ENCODE measurements around the gene KRTAP10-10.

KRTAP10-10 gene

DNA sequence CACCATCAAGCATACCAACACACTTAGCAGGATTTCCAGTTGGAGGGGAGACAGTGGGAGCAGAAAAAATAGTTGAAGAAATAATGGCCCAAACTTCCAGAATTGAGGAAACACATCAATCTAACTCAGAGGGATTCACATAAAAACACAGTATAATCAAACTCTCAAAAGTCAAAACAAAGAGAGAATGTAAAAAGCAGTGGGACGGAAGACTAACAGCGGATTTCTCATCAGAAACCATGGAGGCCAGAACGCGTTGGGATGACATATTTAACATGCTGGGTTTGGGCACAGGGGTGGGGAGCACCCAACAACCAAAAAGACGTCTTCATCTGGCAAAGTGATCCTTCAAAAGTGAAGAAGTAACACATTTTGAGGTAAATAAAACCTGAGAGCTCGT, 17.3 kb upstream of the KRTAP10-10 start:
- H3K9me3 ChIP-seq (ENCODE audit: insufficient read depth, low read length): peaks cover 4% of the 10 kb centered on the region; the same call in 1 of the 2 replicates
- H3K9ac ChIP-seq (ENCODE audit: low read length): no peak overlapping the region
- H4K20me1 ChIP-seq (ENCODE audit: insufficient read depth, low read length): no peaks in the 10 kb centered on the region
- no peaks in the 10 kb centered on the region for H3K4me1 ChIP-seq (ENCODE audit: low read length)
- H3K27me3 ChIP-seq (ENCODE audit: low read depth, low read length): no peaks in the 10 kb centered on the region
- H3K36me3 ChIP-seq (replicated peaks; ENCODE audit: low read depth, low read length): no peaks in the 10 kb centered on the region
- TF ChIP-seq, protein P1, sequence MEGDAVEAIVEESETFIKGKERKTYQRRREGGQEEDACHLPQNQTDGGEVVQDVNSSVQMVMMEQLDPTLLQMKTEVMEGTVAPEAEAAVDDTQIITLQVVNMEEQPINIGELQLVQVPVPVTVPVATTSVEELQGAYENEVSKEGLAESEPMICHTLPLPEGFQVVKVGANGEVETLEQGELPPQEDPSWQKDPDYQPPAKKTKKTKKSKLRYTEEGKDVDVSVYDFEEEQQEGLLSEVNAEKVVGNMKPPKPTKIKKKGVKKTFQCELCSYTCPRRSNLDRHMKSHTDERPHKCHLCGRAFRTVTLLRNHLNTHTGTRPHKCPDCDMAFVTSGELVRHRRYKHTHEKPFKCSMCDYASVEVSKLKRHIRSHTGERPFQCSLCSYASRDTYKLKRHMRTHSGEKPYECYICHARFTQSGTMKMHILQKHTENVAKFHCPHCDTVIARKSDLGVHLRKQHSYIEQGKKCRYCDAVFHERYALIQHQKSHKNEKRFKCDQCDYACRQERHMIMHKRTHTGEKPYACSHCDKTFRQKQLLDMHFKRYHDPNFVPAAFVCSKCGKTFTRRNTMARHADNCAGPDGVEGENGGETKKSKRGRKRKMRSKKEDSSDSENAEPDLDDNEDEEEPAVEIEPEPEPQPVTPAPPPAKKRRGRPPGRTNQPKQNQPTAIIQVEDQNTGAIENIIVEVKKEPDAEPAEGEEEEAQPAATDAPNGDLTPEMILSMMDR (IDR thresholded peaks at IDR 0.05; ENCODE audit: low read depth, low read length): no peak
- TF ChIP-seq EZH2phosphoT487 (IDR thresholded peaks at IDR 0.05; ENCODE audit: low read depth): no peak
- no peak overlapping the region for H3K4me2 ChIP-seq (ENCODE audit: low read length)
- no peak overlapping the region for H3K4me3 ChIP-seq (ENCODE audit: low read length)
- H3K79me2 ChIP-seq (ENCODE audit: low read length): no peaks in the 10 kb centered on the region
- no peak overlapping the region for H3K27ac ChIP-seq (ENCODE audit: low read length)
- no peak overlapping the region for H2AFZ ChIP-seq (ENCODE audit: low read depth, low read length)

DNA sequence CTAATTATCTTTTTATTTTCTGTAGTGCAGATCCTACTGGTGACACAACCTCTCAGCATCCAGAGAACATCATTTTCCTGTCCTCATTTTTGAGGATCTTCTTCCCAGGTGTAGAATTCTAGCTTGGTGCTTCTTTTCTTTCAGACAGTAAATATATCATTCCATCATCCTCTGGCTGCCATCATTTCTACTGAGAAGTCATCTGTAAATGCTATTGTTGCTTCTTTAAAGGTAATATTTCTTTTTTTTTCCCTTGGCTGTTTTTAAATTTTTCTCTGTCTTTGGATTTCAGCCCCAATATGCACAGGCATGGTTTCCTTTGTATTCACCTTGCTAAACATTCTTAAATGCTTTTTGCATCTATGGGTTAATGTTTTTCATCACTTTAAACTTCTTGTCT, 13.6 kb upstream of the KRTAP10-10 start:
- Histone ChIP-seq H3K27ac (ENCODE audit: low read length) (no peak overlapping the region), H4K20me1 (ENCODE audit: insufficient read depth, low read length) (no peaks in the 10 kb centered on the region), H3K4me2 (ENCODE audit: low read length) (no peak overlapping the region), H3K4me1 (ENCODE audit: low read length) (no peaks in the 10 kb centered on the region), H2AFZ (ENCODE audit: low read depth, low read length) (no peak overlapping the region), H3K4me3 (ENCODE audit: low read length) (no peak overlapping the region), H3K79me2 (ENCODE audit: low read length) (no peaks in the 10 kb centered on the region), H3K36me3 (replicated peaks; ENCODE audit: low read depth, low read length) (no peaks in the 10 kb centered on the region), H3K27me3 (ENCODE audit: low read depth, low read length) (no peaks in the 10 kb centered on the region), H3K9me3 (ENCODE audit: insufficient read depth, low read length) (peaks cover 4% of the 10 kb centered on the region; the same call in 1 of the 2 replicates), H3K9ac (ENCODE audit: low read length) (no peak overlapping the region)
- TF ChIP-seq, protein P1 (IDR thresholded peaks at IDR 0.05; ENCODE audit: low read depth, low read length): no peak
- no peak for TF ChIP-seq EZH2phosphoT487 (IDR thresholded peaks at IDR 0.05; ENCODE audit: low read depth)

DNA sequence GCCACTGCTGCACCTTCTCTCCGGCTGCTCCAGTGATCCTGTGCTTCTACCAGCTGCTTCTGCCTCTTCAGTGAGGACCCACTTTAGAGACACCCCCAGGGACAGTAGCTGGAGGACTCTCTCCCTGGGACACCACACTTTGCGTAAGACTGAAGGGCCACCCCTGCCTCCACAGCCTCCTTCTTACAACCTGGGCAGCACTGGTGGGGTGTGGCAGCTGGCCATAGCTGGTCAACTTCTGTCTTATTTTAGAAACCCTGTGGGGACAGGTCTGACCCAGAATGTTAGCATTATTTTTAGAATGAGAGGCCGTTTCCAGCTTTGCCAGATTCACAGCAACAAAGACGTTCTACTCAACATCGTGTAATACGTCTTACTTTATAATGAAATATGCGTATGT, 11.4 kb upstream of the KRTAP10-10 start:
- Histone ChIP-seq H3K79me2 (ENCODE audit: low read length) (no peaks in the 10 kb centered on the region), H3K4me3 (ENCODE audit: low read length) (no peak overlapping the region), H3K9me3 (ENCODE audit: insufficient read depth, low read length) (0 out of 2 replicates have a peak, but pooled peaks cover 1% of the 10 kb centered on the region), H3K9ac (ENCODE audit: low read length) (no peak overlapping the region), H3K27me3 (ENCODE audit: low read depth, low read length) (no peaks in the 10 kb centered on the region), H3K4me2 (ENCODE audit: low read length) (no peak overlapping the region), H3K27ac (ENCODE audit: low read length) (no peak overlapping the region), H3K4me1 (ENCODE audit: low read length) (no peaks in the 10 kb centered on the region), H4K20me1 (ENCODE audit: insufficient read depth, low read length) (no peaks in the 10 kb centered on the region), H3K36me3 (replicated peaks; ENCODE audit: low read depth, low read length) (no peaks in the 10 kb centered on the region), H2AFZ (ENCODE audit: low read depth, low read length) (no peak overlapping the region)
- TF ChIP-seq EZH2phosphoT487 (IDR thresholded peaks at IDR 0.05; ENCODE audit: low read depth): no peak
- TF ChIP-seq, protein P1 (IDR thresholded peaks at IDR 0.05; ENCODE audit: low read depth, low read length): no peak

DNA sequence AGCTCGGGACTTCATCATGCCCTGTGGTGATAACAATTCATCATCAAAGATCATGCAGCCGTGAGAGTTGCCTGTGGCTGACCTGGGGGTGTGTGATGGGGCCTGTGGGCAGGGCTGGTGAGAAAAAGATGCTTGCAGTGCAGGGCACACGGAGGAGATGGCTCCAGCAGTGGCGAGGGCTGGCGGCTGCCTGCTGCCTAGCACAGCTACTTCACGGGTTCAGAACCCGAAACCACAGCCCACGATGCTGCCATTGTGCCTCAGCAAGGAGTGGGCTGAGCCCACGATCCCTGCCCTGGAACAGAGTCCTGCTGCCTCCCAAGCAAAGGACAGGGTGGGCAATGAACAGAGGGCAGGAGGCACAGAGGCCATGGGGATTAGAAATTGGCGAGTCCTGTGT, 10.9 kb upstream of the KRTAP10-10 start:
- Histone ChIP-seq H3K4me2 (ENCODE audit: low read length) (no peak overlapping the region), H3K9ac (ENCODE audit: low read length) (no peak overlapping the region), H3K4me3 (ENCODE audit: low read length) (no peak overlapping the region), H2AFZ (ENCODE audit: low read depth, low read length) (no peak overlapping the region), H4K20me1 (ENCODE audit: insufficient read depth, low read length) (no peaks in the 10 kb centered on the region), H3K9me3 (ENCODE audit: insufficient read depth, low read length) (0 out of 2 replicates have a peak, but pooled peaks cover 6% of the 10 kb centered on the region), H3K79me2 (ENCODE audit: low read length) (no peaks in the 10 kb centered on the region), H3K27ac (ENCODE audit: low read length) (no peak overlapping the region), H3K27me3 (ENCODE audit: low read depth, low read length) (no peaks in the 10 kb centered on the region), H3K4me1 (ENCODE audit: low read length) (no peaks in the 10 kb centered on the region), H3K36me3 (replicated peaks; ENCODE audit: low read depth, low read length) (no peaks in the 10 kb centered on the region)
- TF ChIP-seq, protein P1 (IDR thresholded peaks at IDR 0.05; ENCODE audit: low read depth, low read length): no peak
- no peak for TF ChIP-seq EZH2phosphoT487 (IDR thresholded peaks at IDR 0.05; ENCODE audit: low read depth)

Data from OCI-LY3 (cell line).